ENCODE measurements around the gene PHACTR2. TPM values are rescaled to one million over a fixed set of nuclear protein-coding genes. Genes with fewer than 3 reads are reported as not detected.

PHACTR2 gene
- total and polyA plus RNA-seq, 4 donors, result 4.0 to 23.8 (median 15.0) TPM

DNA sequence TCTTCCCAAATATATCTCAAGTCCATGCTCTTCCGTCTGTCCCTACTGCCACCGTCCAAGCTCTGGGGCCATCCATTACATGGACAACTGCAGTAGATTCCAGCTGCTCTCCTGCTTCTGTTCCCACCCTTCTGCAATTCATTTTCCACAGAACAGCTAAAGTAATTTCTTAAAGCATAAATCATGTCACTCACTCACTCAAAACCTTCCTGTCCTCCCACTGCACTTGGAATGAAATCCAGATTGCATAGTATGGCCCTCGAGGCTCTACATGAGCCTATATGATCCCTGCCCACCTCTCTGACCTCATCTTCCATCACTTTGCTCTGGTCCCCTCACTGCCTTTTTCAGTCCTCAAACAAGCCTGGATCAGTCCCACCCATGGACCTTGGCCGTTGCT is 10.9 kb downstream of the PHACTR2 start:
- Histone ChIP-seq H3K4me3 (ENCODE audit: low read depth in 1 of 3, low read length in 3 of 3) (no peak overlapping the region), H3K27ac (ENCODE audit: low read depth in 1 of 2, low read length in 2 of 2) (no peak overlapping the region), H3K36me3 (ENCODE audit: control insufficient read depth in 4 of 4, insufficient read depth in 3 of 4, low read depth in 1 of 4, low read length in 3 of 4) (peaks cover 0 to 1% (median 0%) of the 10 kb centered on the region in 4 donors), H3K9ac (ENCODE audit: low read depth in 1 of 2, low read length in 2 of 2) (no peak overlapping the region), H3K4me1 (ENCODE audit: control insufficient read depth in 4 of 4, insufficient read depth in 4 of 4, low read length in 3 of 4) (peaks cover 0 to 4% (median under 1%) of the 10 kb centered on the region in 4 donors), H3K27me3 (ENCODE audit: control insufficient read depth in 4 of 4, insufficient read depth in 4 of 4, low read length in 3 of 4) (no peaks in the 10 kb centered on the region), H3K9me3 (ENCODE audit: control insufficient read depth in 4 of 4, low read length in 3 of 4) (no peaks in the 10 kb centered on the region)
- TF ChIP-seq, protein P1, sequence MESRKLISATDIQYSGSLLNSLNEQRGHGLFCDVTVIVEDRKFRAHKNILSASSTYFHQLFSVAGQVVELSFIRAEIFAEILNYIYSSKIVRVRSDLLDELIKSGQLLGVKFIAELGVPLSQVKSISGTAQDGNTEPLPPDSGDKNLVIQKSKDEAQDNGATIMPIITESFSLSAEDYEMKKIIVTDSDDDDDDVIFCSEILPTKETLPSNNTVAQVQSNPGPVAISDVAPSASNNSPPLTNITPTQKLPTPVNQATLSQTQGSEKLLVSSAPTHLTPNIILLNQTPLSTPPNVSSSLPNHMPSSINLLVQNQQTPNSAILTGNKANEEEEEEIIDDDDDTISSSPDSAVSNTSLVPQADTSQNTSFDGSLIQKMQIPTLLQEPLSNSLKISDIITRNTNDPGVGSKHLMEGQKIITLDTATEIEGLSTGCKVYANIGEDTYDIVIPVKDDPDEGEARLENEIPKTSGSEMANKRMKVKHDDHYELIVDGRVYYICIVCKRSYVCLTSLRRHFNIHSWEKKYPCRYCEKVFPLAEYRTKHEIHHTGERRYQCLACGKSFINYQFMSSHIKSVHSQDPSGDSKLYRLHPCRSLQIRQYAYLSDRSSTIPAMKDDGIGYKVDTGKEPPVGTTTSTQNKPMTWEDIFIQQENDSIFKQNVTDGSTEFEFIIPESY (IDR thresholded peaks at IDR 0.05), result no peak
- TF ChIP-seq TAF1 (conservative IDR thresholded peaks at IDR 0.05) (no peak), JUND (IDR thresholded peaks at IDR 0.05) (no peak), YY1 (IDR thresholded peaks at IDR 0.05) (no peak), SP1 (IDR thresholded peaks at IDR 0.05) (no peak), RAD21 (IDR thresholded peaks at IDR 0.05) (no peak), HNF4A (conservative IDR thresholded peaks at IDR 0.05) (no peak), RXRA (IDR thresholded peaks at IDR 0.05) (no peak), NR2F2 (IDR thresholded peaks at IDR 0.05) (no peak), GABPA (IDR thresholded peaks at IDR 0.05 in 1 of 2, conservative IDR thresholded peaks at IDR 0.05 in 1 of 2) (no peak), FOXA1 (IDR thresholded peaks at IDR 0.05) (no peak), EGR1 (IDR thresholded peaks at IDR 0.05; ENCODE audit: low read depth in 2 of 2) (no peak), FOXA2 (IDR thresholded peaks at IDR 0.05) (no peak), HNF4G (IDR thresholded peaks at IDR 0.05) (no peak)
- TF ChIP-seq, protein P2, sequence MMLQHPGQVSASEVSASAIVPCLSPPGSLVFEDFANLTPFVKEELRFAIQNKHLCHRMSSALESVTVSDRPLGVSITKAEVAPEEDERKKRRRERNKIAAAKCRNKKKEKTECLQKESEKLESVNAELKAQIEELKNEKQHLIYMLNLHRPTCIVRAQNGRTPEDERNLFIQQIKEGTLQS (IDR thresholded peaks at IDR 0.05), result no peak
- TF ChIP-seq, protein P3, sequence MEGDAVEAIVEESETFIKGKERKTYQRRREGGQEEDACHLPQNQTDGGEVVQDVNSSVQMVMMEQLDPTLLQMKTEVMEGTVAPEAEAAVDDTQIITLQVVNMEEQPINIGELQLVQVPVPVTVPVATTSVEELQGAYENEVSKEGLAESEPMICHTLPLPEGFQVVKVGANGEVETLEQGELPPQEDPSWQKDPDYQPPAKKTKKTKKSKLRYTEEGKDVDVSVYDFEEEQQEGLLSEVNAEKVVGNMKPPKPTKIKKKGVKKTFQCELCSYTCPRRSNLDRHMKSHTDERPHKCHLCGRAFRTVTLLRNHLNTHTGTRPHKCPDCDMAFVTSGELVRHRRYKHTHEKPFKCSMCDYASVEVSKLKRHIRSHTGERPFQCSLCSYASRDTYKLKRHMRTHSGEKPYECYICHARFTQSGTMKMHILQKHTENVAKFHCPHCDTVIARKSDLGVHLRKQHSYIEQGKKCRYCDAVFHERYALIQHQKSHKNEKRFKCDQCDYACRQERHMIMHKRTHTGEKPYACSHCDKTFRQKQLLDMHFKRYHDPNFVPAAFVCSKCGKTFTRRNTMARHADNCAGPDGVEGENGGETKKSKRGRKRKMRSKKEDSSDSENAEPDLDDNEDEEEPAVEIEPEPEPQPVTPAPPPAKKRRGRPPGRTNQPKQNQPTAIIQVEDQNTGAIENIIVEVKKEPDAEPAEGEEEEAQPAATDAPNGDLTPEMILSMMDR (IDR thresholded peaks at IDR 0.05; ENCODE audit: low read depth, low read length, missing input control), result no peak
- TF ChIP-seq, protein P4, sequence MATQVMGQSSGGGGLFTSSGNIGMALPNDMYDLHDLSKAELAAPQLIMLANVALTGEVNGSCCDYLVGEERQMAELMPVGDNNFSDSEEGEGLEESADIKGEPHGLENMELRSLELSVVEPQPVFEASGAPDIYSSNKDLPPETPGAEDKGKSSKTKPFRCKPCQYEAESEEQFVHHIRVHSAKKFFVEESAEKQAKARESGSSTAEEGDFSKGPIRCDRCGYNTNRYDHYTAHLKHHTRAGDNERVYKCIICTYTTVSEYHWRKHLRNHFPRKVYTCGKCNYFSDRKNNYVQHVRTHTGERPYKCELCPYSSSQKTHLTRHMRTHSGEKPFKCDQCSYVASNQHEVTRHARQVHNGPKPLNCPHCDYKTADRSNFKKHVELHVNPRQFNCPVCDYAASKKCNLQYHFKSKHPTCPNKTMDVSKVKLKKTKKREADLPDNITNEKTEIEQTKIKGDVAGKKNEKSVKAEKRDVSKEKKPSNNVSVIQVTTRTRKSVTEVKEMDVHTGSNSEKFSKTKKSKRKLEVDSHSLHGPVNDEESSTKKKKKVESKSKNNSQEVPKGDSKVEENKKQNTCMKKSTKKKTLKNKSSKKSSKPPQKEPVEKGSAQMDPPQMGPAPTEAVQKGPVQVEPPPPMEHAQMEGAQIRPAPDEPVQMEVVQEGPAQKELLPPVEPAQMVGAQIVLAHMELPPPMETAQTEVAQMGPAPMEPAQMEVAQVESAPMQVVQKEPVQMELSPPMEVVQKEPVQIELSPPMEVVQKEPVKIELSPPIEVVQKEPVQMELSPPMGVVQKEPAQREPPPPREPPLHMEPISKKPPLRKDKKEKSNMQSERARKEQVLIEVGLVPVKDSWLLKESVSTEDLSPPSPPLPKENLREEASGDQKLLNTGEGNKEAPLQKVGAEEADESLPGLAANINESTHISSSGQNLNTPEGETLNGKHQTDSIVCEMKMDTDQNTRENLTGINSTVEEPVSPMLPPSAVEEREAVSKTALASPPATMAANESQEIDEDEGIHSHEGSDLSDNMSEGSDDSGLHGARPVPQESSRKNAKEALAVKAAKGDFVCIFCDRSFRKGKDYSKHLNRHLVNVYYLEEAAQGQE (IDR thresholded peaks at IDR 0.05), result no peak
- TF ChIP-seq, protein P5, sequence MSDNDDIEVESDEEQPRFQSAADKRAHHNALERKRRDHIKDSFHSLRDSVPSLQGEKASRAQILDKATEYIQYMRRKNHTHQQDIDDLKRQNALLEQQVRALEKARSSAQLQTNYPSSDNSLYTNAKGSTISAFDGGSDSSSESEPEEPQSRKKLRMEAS (IDR thresholded peaks at IDR 0.05), result no peak
- DNase-seq (ENCODE audit: low spot score), result no peak
- 90% methylated on average over 4 of the region's 4 CpGs for WGBS
